Superior temporal gyrus (tissue), 1 donor: ENCODE measurements around the gene MKKS.
"Not testable (repeated sequence)": the region's sequence is repeated elsewhere in the genome, so short reads cannot be mapped to it uniquely, and the experiment has no call there.

Source experiments
- DNase-seq: peaks from one replicate; pipeline ENCODE4 v3.0.0-alpha.2; 2016; ENCODE audit errors: extremely low spot score

Gene MKKS

DNA sequence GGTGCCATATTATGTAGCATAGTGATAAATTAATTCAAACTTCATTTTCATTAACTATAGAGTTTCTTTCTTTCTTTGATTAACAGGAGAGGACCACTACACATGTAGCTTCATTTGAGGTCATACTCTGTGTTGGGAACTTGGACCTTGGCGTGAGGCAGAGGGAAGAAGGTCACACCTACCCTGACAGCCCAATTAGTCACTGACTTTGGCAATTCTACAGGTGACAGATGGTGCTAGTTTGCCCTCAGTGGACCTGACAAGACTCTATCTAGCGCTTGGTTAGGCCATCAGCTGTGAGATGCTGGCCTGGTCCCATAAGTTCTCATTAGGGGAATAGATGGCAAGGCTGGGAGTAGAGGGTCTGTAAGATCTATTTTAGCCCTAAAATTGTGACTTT is 15.2 kb upstream of the MKKS start:
- DNase-seq = no peak

DNA sequence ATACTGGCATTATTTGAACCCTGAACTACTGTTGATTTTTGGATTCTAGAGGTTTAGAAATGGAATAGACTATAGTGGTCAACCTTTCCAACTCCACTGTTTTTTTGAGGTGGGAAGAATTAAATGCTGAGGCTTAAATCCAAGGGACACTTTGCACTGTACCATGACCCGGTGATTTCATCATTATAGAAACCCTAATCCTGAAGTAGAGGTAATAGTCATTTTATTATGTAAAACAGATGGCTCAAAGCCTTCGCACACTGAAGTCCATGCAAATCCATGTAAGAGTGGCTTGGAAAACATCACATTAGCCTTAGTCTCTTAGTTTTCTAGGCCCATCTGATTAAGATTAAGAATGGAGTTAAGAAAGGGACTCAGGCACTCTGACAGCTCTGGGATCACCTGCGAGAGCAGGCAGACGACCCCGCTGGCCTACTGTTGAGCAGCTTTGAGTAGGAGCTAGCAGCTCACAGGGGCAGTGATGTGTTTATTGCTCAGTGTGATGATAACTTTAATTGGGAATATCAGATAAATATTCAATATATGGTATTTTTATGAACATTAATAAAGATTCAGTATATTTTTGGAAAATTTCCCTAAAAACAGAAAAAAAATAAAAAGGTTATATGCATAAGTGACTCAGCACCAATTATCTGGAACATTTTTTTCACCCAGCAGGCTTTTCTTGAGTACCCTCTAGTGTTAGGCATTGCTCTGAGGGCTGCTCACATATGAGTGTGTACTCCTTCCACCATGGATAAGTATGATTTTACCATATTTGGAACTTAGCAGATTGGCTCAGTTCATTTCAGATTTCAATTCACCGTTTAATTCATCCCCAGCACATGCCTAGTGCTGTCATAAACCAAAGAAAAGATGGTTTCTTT is 14.5 kb upstream of the MKKS start:
- no peak for DNase-seq

DNA sequence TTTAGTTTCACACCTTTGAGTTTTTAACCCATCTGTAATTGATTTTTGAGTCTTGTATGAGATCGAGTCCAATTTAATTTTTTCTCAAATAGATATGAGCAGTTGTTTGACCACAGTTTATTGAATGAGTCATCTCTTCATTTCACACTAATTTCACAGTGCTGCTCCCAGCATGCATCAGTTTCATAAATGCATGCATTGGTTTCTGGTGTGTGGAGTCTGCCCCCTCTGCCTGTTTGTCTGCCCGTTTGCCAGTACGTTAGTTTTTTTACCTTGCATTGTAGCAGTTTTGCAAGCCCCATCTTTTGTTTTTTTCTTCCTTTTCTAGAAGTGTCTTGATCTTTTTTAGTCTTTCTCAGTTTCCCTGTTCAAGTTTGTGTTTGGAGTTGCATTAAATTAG is 13.0 kb upstream of the MKKS start:
- peak; percentile 32 for DNase-seq

- DNase-seq = no peak
Measured at GRCh38 chr20:10445758-10446157, 11.7 kb upstream of the MKKS start.

DNA sequence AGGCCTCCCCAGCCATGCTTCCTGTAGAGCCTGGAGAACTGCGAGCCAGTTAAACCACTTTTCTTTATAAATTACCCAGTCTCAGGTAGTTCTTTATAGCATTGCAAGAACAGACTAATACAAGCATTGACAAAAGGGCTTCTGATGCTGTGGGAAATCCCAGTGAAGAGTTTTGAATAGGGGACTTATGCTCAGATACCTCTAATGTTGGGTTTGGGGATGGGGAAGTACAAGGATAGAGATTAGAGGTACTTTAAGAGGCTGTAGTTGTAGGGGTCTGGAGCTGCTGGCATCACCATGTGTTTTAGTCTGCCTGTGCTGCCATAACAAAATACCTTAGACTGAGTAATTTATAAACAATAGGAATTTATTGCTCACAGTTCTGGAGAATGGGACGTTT is 9.9 kb upstream of the MKKS start:
- DNase-seq = no peak

DNA sequence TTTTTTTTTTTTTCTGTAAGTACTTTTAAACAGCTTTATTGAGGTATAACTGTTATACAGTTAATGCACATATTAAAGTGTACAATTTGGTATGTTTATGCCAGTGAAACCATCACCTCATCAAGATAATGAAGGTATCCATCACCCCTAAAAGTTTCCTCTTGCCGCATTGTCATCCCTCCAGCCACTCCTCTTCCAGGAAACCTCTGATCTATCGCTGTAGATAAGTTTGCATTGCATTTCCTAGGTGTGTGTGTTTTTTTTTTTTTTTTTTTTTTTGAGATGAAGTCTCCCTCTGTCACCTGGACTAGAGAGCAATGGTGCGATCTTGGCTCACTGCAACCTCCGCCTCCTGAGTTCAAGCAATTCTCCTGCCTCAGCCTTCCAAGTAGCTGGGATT is 4.2 kb upstream of the MKKS start:
- DNase-seq = no peak

- DNase-seq = no peak
Measured at GRCh38 chr20:10436053-10436699, 2.2 kb upstream of the MKKS start.

- peak; percentile 99 for DNase-seq
Measured at GRCh38 chr20:10434832-10435812, 1.1 kb upstream of the MKKS start, which contains the start of gene SLX4IP. Gene SLX4IP (plus strand): TSS chr20:10435305. CDS start chr20:10458205, 22,900 bp downstream.

DNA sequence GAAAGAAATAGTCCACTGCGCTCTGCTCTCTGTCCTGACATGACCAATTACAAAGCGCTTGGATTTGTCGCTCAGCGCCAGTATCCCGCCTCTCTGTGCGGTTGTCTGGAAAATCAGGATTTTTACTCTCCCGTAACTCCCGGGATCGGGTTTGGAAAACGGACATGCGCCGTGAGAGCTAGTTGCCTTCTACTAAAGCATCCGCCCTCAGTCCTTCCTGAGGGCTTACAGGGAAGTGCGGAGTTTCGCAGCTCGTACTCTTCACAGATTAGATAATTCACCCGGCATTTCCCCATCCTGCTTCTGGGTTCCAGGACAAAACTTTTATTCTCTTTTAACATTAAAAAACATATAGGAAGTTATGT is 427 bp upstream of the MKKS start:
- peak; percentile 100 for DNase-seq

GRCh38 chr20:10433014-10433622 is 904 bp downstream of the MKKS start:
- no peak for DNase-seq

DNA sequence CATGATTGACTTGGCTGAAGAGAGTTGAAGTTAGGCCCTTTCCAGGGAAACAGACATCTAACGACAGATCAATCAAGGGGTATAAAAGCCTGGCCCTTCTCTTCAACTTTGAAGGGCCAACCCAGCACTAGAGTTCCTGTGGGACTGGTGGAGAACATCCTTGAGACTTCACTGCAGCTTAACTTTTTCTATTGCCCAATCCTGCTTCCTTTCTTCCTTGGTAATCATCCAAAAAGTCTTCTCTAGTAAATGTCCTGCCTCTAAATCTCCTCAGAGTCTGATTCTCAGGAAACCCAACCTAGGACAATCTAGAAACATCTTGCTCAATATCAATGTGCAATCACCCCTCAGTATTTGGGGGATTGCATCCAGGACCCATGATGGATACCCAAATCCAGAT is 1.9 kb downstream of the MKKS start:
- DNase-seq = no peak

DNA sequence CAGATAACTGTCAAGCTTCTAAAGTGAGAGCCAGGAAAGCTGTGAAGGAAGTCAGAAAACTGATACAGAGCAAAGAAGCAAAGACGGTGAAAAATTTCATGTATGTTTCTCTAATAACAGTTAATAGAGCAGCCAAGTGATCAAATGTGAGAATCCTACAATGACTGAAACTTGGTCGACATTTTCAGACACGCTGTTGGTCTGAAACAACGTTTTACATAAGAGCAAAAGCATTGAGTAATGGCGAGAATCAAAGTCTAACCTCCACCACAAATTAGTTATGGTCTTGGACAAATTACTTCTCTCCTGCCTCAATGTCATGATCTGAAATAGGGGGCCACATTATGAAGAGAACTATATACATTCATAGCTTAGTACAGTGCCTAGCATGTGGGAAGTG is 3.3 kb downstream of the MKKS start:
- DNase-seq = no peak

- no peak for DNase-seq
Measured at GRCh38 chr20:10430000-10430466, 4.0 kb downstream of the MKKS start.

DNA sequence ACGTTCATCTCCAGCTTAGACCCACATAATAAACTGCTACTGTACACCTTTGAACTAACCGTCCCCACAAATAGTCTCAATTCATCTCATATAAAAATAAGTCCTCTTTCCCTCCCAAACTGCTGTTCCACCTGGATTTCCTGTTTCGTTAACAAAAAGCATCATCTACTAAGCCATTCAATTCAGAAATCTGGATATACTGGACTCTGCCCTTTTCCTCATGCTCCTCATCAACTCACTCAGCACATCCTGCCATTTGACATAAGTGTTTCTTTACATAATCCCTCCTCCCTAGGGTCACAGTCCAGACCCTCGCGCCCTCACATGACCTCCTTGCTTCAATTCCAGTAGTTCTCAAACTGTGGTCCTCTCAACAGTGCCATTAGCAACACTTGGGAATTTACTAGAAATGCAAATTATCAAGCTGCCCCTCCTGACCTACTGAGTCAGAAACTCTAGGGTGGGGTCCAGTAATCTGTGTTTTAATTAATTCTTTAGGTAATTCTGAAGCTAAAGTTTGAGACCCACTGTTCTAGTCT is 4.5 kb downstream of the MKKS start:
- DNase-seq = no peak

GRCh38 chr20:10428008-10428407 is 6.0 kb downstream of the MKKS start:
- no peak for DNase-seq

- peak; percentile 86 for DNase-seq
Measured at GRCh38 chr20:10427060-10427692, 6.8 kb downstream of the MKKS start.

- no peak for DNase-seq
Measured at GRCh38 chr20:10423735-10424134, 10.3 kb downstream of the MKKS start.

DNA sequence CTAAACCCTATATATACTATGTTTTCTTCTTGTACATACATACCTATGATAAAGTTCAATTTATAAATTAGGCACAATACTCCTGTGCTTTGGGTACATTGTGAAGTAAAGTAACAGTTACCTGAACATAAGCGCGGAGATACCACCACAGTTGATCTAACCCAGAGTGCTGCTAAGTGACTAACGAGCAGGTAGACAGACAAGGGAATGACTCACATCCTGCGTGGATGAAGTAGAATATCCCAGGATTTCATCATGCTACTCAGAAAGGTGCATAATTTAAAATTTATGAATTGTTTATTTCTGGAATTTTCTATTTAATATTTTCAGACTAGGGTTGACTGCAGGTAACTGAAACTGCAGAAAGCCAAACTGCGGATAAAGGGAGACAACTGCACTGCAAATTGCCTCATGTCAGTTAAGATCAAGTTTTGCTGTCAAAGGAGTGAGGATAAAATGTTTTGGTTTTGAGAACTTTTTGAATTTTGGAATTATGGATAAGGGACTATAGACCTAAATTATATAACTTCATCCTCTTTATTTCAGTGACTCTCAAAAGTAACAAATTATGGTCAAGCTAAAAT is 14.4 kb downstream of the MKKS start:
- no peak for DNase-seq

- not testable (repeated sequence) for DNase-seq
Measured at GRCh38 chr20:10417218-10417617, 16.8 kb downstream of the MKKS start.

DNA sequence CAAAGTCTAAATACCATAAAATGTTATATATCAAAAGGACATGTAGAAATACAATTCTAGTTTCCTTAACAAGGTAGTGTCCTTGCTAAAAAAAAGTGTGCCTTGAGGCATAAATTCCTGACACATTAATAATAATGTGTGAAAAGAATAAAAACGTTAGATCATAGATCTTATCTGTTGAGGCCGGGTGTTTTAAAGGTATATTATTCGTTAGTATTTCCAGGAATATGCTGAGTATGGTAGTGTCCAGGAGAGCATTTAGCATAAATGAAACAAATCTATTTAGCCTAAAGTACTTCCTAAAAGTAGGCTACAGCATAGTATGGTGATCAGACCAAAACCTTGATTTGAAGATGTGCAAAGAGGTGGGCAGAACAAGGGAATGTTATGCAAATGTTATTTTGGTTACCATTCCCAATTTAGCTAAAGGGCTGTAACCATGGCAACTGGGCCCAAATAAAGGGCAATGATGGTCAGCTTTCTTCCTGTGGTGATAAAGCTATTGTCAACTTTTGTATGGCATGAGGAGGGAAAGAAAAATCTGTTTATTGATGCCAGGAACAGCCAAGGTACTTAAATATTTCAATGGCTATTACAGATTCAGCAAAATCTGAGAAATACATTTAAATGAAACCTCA is 18.9 kb downstream of the MKKS start:
- DNase-seq = no peak
